Endothelial cell of coronary artery (primary cell): ENCODE measurements around the gene ZNF839. TPM values are rescaled to one million over a fixed set of nuclear protein-coding genes. Genes with fewer than 3 reads are reported as not detected.

ENCODE experiments used
- total RNA-seq: library from RNA; depleted of rRNA; stranded (reverse); fragments of >200 nt; gene quantifications from 2 replicates; pipeline ENCODE4 v1.2.3, GENCODE V29; 2014

Gene ZNF839
- total RNA-seq: 6.7 and 7.7 TPM in 2 replicates

DNA sequence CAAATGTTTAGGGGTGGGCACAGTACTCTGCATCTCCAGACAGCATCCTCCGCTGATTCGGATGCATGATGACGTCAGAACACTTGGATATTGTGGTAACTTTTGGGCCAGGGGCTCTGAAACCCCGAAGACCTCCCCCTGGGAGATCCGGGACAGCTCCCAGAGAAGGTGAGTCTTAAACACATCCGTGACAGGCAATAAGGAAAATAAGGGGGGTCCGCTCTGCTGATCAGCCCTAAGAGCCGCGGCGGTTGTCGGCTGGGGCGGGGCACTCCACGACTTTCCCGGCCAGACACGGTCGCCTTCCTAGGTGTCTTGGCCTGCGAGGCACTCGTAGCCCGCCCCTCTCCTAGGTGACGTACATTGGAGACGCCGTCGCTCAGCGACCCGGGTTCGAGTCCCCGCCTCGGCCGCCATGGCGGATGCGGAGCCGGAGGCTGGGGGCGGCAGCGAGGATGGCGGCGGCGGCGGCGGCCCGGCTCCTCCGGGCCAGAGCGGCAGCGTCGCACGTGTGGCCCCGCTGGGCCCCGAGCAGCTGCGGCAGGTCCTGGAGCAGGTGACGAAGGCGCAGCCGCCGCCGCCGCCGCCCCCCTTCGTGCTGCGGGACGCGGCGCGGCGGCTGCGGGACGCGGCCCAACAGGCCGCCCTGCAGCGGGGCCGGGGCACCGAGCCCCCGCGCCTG, at the start of gene ZNF839:
Gene ZNF839 (plus strand): TSS at position 396 of the 682 bp plus-strand sequence. CDS start 20 bp downstream, at position 416.

DNA sequence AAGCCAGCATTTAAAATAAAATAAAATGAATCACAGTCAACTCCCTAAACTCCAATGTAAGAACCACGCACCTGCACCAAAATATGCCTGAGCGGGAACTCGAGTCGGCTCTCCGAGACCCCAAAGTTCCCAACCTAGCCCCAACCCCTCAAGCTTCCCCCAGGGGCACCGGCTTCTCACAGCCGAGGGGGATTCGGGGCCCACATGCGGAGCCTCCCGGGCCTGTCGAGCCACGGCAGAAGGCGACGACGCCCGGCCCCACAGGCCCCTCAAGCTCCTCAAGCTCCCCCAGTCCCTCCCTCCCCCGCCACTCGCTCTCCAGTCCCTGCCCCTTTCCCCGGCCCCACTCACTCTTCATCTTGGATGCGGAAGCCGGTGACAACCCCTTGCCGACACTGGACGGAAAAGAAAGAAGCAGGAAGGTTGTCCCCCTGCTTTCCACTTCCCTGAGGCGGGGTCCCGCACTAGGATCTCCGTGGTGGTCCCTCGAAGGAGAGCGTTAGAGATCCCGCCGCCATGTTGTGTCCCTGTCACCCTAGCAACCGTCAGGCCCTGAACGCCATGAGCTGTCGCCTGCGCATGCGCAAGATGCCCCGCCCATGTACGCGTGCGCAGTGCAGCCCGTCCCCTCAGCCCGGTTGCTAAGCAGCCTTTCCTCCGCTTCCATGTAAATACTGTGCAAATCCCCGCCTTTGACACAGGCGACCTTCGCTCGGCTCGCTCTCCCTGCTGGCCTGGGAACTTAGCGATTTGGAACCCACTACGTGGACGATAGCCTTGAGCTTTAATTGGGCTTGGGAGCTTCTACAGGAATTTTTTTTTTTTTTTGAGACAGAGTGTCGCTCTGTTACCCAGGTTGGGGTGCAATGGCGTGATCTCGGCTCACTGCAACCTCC, 14.7 kb upstream of the ZNF839 start, which contains the start of gene MOK:
Gene MOK (minus strand): TSS at position 554 of the 896 bp plus-strand sequence. CDS start 196 bp downstream, at position 358.

GRCh38 chr14:102362545-102363181, 43.1 kb downstream of the ZNF839 start, which contains the start of the genes CINP and TECPR2:
Gene CINP (minus strand): TSS chr14:102362890. CDS start chr14:102362851, 39 bp downstream.
Gene TECPR2 (plus strand): TSS chr14:102362941. CDS start chr14:102376722, 13,781 bp downstream.

Other genes starting within 250 kb of the ZNF839 start
- 310 and 322 TPM in 2 replicates for gene HSP90AA1, start 232.7 kb upstream of the ZNF839 start, total RNA-seq
- gene WDR20, start 179.8 kb upstream of the ZNF839 start, total RNA-seq: 13.6 and 15.8 TPM in 2 replicates
- gene MOK, start 14.6 kb upstream of the ZNF839 start, total RNA-seq: 2.6 and 10.1 TPM in 2 replicates
- 46.2 and 47.7 TPM in 2 replicates for gene CINP, start 43.1 kb downstream of the ZNF839 start, total RNA-seq
- 9.5 and 11.5 TPM in 2 replicates for gene TECPR2, start 43.2 kb downstream of the ZNF839 start, total RNA-seq
- gene ANKRD9, start 190.0 kb downstream of the ZNF839 start, total RNA-seq: 8.0 and 13.7 TPM in 2 replicates